MG63 (cell line): Measurements from ENCODE around the gene CLTCL1. TPM values are rescaled to one million over a fixed set of nuclear protein-coding genes. Genes with fewer than 3 reads are reported as not detected.
A peak's percentile ranks its signal among the peaks of the same experiment; 100 is the strongest.
"Not testable (repeated sequence)": the region's sequence is repeated elsewhere in the genome, so short reads cannot be mapped to it uniquely, and the experiment has no call there.

Experiments
- DNase-seq: peaks from one replicate; pipeline ENCODE4 v3.0.0-alpha.2; 2020
- H3K27me3 ChIP-seq: fragments of 250-450 bp; sonication (Bioruptor Pico); 2 replicates; pipeline ENCODE4 v1.5.1; 2020; ENCODE audit warnings: mild to moderate bottlenecking, moderate library complexity
- H3K36me3 ChIP-seq: fragments of 250-450 bp; sonication (Bioruptor Pico); 2 replicates; pipeline ENCODE4 v1.5.1; 2020; ENCODE audit warnings: mild to moderate bottlenecking, moderate library complexity
- H3K4me3 ChIP-seq: fragments of 250-450 bp; sonication (Bioruptor Pico); 2 replicates; pipeline ENCODE4 v1.5.1; 2020; ENCODE audit warnings: mild to moderate bottlenecking, moderate library complexity
- H3K9me3 ChIP-seq: fragments of 250-450 bp; sonication (Bioruptor Pico); 2 replicates; pipeline ENCODE4 v1.5.1; 2020; ENCODE audit warnings: mild to moderate bottlenecking, moderate library complexity
- total RNA-seq: library from RNA; depleted of rRNA; stranded (reverse); fragments of >200 nt; shearing (Covaris generic); gene quantifications from 2 replicates; pipeline ENCODE4 v1.2.3, GENCODE V29; 2014; ENCODE audit warnings: low replicate concordance

The CLTCL1 gene
- total RNA-seq, 1 experiment from 2014 or later: 1.5 TPM

DNA sequence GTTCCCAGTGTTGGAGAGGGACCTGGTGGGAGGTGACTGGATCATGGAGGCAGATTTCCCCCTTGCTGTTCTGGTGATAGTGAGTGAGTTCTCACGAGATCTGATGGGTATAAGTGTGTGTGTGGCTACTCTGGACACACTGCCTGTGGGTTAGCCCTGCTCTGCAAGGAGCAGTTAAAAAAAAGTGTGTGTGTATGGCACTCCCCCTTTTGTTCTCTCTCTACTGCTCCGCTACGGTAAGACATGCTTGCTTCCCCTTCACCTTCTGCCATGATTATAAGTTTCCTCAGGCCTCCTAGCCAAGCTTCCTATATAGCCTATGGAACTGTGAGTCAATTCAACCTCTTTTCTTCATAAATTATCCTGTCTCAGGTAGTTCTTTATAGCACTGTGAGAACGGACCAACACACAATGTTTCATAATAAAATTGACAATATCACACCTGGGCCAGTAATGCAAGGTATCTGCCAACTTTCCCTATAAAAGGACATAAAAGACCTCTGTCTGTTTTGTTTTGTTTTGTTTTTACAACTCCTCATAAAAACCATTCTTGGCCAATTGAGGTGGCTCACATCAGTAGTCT, 20.2 kb downstream of the CLTCL1 start:
- DNase-seq: no peak
- H3K27me3 ChIP-seq: no peaks in the 10 kb centered on the region
- H3K9me3 ChIP-seq: peaks cover 4% of the 10 kb centered on the region
- no peak overlapping the region for H3K4me3 ChIP-seq
- H3K36me3 ChIP-seq: no peaks in the 10 kb centered on the region

DNA sequence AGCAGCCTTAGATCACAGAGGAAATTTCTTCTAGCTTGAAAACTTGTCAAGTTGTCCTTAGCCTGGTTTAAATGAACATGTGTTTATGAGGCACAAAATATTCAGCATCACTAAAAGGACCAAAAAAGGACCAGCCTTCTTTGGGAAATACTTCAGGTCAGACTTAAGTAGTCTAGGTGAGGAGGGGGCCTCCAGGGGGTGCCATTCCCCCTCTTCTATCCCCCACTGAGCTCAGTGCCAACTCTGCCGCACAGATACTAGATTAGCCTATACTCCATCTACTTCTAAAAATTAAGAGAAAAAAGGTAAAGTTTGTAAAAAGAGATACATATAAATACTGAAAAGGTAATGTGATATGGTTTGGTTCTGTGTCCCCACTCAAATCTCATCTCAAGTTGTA, 20.6 kb downstream of the CLTCL1 start:
- H3K4me3 ChIP-seq: no peak overlapping the region
- H3K27me3 ChIP-seq: no peaks in the 10 kb centered on the region
- H3K36me3 ChIP-seq: no peaks in the 10 kb centered on the region
- peaks cover 8% of the 10 kb centered on the region for H3K9me3 ChIP-seq
- DNase-seq: no peak

DNA sequence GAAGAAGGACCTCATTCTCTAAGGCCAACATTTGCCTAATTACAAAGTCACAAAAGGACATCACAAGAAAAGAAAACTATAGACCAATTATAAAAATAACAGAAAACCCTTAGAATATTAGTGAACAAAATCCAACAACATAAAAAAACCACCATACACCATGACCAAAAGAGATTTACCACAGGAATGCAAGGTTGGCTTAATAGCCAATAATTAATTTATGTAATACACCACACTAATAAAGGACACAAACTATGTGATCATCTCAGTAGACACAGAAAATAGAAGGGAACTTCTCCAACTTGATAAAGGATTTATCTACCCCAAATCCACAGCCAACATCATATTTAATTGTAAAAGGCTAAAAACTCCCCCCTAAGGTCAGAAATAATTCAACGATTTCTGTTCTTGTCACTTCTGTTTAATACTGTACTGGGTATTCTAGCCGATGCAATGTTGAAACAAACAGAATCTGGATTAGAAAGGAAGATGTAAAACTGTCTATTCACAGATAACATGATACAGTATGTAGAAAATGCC, 24.9 kb downstream of the CLTCL1 start:
- Histone ChIP-seq H3K27me3 (no peaks in the 10 kb centered on the region), H3K36me3 (no peaks in the 10 kb centered on the region), H3K4me3 (no peak overlapping the region), H3K9me3 (peaks cover 8% of the 10 kb centered on the region)
- no peak for DNase-seq

DNA sequence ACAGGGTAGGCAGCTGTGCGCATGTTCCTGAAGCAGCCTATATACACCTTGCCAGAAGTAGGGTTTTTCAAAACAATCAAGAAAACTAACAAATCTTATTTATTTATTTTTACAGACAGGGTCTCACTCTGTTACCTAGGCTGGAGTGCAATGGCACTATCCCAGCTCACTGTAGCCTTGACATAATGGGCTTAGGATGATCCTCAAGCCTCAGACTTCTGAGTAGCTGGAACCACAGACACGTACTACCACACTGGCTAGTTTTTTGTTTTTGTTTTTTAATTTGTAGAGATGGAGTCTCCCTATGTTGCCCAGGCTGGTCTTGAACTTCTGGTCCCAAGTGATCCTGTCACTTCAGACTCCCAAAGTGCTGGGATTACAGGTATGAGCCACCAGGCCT, 25.7 kb downstream of the CLTCL1 start:
- Histone ChIP-seq H3K36me3 (no peaks in the 10 kb centered on the region), H3K27me3 (no peaks in the 10 kb centered on the region), H3K9me3 (peaks cover 8% of the 10 kb centered on the region), H3K4me3 (no peak overlapping the region)
- DNase-seq: no peak

DNA sequence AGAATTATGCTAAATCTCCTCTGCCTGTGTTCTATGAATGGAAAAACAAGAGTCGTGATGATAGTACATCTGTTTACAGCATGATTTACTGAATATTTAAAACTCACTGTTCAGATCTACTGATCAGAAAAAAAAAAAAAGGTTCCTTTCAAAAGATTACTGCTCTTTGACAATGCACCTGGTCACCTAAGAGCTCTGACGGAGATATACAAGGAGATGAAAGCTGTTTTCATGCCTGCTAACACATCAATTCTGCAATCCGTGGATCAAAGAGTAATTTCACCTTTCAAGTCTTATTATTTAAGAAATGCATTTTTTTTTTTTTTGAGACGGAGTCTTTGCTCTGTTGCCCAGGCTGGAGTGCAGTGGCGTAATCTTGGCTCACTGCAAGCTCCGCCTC, 30.7 kb downstream of the CLTCL1 start:
- DNase-seq: no peak
- Histone ChIP-seq H3K9me3 (no peaks in the 10 kb centered on the region), H3K4me3 (no peak overlapping the region), H3K27me3 (no peaks in the 10 kb centered on the region), H3K36me3 (no peaks in the 10 kb centered on the region)

DNA sequence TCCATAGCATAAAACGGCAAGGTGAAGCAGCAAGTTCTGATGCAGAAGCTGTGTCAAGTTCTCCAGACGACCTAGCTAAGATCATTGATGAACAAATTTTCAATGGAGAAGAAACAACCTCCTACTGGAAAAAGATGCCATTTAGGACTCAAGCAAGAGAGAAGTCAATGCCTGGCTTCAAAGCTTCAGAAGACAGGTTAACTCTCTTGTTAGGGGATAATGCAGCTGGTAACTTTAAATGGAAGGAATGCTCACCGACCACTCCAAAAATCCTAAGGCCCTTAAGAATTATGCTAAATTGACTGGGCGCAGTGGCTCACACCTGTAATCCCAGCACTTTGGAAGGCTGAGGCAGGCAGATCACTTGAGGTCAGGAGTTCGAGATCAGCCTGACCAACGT, 31.3 kb downstream of the CLTCL1 start:
- no peaks in the 10 kb centered on the region for H3K9me3 ChIP-seq
- no peaks in the 10 kb centered on the region for H3K27me3 ChIP-seq
- peak overlapping the region; percentile 22 for H3K4me3 ChIP-seq
- H3K36me3 ChIP-seq: no peaks in the 10 kb centered on the region
- no peak for DNase-seq

DNA sequence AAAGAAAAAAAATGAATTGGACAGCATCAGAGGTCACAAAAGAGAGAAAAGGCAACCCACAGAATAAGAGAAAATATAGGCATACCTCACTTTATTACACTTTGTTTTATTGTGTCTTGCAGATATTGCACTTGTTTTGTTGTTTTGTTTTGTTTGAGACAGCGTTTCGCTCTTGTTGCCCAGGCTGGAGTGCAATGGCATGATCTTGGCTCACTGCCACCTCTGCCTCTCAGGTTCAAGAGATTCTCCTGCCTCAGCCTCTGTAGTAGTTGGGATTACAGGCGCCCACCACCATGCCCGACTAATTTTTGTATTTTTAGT, 32.6 kb downstream of the CLTCL1 start:
- H3K9me3 ChIP-seq, H3K27me3 ChIP-seq, H3K36me3 ChIP-seq, H3K4me3 ChIP-seq, DNase-seq: not testable (repeated sequence)

DNA sequence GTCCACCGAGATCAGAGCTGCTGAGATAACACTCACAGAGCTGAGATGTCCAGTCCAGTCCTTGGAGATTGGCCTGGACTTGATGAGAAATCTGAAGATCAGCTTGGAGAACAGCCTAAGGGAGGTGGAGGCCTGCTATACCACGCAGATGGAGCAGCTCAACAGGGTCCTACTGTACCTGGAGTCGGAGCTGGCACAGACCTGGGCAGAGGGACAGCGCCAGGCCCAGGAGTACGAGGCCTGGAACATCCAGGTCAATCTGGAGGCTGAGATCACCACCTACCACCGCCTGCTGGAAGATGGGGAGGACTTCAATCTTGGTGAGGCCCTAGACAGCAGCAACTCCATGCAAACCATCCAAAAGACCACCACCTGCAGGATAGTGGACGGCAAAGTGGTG, 33.1 kb downstream of the CLTCL1 start:
- H3K36me3 ChIP-seq: no peaks in the 10 kb centered on the region
- H3K4me3 ChIP-seq: no peak overlapping the region

DNA sequence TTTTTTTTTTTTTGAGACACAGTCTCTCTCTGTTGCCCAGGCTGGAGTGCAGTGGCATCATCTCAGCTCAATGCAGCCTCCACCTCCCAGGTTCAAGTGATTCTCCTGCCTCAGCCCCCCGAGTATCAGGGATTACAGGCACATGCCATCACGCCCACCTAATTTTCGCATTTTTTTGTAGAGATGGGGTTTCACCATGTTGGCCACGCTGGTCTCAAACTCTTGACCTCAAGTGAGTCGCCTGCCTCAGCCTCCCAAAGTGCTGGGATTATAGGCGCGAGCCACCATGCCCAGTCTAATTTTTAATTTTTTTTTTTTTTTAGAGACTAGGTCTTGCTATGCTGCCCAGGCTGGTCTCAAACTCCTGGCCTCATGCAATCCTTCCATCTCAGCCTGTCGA, 35.2 kb downstream of the CLTCL1 start:
- not testable (repeated sequence) for H3K4me3 ChIP-seq, H3K9me3 ChIP-seq, H3K36me3 ChIP-seq, DNase-seq, H3K27me3 ChIP-seq

More for the DNA sequence above, 33.1 kb downstream of the CLTCL1 start:
- Histone ChIP-seq H3K27me3 (no peaks in the 10 kb centered on the region), H3K9me3 (no peaks in the 10 kb centered on the region)
- DNase-seq: no peak

DNA sequence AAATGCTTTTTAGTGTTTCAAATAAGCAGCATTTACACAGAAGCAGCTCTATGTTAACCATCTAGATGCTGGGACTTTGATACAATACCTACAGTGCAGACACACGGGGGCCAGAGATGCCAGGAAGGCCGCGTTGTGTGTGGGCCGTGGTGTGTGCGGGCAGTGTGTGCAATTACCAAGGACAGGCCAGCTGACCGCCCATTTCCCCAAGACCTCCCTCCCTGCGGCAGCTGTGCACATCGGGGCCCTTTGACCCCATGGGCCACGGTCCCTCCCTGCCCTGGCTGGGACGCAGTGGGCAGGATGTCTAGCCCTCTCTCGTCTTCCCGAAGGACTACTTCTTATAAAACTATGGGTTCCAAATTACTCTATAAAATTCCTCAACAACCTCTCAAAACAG, 38.4 kb downstream of the CLTCL1 start:
- Histone ChIP-seq H3K4me3 (no peak overlapping the region), H3K9me3 (no peaks in the 10 kb centered on the region), H3K36me3 (no peaks in the 10 kb centered on the region), H3K27me3 (no peaks in the 10 kb centered on the region)
- DNase-seq: no peak

DNA sequence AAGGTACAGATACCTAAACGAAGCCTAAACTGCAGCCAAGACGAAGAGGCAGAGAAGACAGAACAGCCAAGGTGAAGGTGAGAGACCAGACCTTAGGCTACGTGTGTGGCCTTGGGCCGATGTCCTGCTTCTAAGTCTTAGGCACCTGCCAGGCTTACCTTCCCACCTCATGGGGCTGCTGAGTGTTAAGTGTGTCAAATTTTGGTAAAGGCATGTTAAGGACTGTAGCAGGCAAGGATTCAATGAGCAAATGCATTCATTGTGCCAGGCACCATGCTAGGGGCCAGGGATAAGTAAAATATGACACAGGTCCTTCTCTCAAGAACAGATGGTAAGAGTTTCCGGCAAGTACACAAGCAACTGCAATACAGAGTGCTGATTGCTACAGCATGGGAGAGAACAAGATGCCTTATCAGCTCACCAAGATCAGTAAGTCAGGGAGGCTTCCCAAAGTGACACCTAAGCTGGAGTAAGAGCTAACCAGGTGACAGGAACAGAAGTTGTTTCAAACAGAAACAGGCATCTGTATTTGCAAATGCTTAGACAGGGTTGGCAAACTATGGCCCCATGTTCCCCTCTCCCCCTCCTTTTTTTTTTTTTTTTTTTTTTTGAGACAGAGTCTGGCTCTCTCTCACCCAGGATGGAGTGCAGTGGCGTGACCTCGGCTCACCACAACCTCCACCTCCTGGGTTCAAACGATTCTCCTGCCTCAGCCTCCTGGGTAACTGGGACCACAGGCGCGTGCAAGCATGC, 46.7 kb downstream of the CLTCL1 start:
- Histone ChIP-seq H3K9me3 (no peaks in the 10 kb centered on the region), H3K36me3 (no peaks in the 10 kb centered on the region), H3K4me3 (no peak overlapping the region), H3K27me3 (no peaks in the 10 kb centered on the region)
- DNase-seq: no peak

DNA sequence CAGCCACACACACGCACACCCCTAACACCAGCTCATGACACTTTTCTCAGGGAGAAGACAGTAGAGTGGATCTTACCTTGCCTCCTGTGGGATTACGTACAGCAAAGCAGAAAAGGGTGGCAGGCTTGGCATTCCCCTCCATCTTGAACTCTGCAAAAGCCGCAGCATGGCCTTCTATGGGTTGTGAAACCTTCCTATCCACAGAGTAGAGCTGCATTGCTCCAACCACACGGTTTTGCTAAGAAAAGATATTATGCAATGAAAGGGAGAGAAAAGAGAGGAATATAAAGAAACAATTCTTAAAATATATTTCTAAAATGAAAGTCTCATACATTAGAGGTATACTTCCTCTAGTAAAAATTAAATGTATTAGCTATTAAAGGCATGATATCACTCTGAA, 48.8 kb downstream of the CLTCL1 start:
- Histone ChIP-seq H3K36me3 (no peaks in the 10 kb centered on the region), H3K4me3 (no peak overlapping the region), H3K27me3 (no peaks in the 10 kb centered on the region), H3K9me3 (no peaks in the 10 kb centered on the region)
- DNase-seq: no peak

DNA sequence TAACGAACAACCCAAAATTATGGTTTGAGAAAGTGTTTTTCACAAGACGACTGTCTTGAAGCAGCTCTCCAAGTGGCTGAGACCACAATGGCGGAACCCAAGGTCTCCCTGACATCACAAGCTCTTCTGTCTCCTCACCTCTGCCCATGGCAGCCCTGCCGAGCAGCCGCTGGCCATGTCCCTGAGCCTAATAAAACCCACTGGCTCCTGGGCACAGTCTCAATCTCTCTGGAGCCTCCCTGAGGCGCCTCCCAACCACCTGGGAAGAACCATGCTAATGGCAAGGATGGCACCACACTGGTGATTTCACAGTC, 50.0 kb downstream of the CLTCL1 start:
- no peak for DNase-seq
- H3K36me3 ChIP-seq: no peaks in the 10 kb centered on the region
- H3K4me3 ChIP-seq: no peak overlapping the region
- H3K27me3 ChIP-seq: no peaks in the 10 kb centered on the region
- no peaks in the 10 kb centered on the region for H3K9me3 ChIP-seq

DNA sequence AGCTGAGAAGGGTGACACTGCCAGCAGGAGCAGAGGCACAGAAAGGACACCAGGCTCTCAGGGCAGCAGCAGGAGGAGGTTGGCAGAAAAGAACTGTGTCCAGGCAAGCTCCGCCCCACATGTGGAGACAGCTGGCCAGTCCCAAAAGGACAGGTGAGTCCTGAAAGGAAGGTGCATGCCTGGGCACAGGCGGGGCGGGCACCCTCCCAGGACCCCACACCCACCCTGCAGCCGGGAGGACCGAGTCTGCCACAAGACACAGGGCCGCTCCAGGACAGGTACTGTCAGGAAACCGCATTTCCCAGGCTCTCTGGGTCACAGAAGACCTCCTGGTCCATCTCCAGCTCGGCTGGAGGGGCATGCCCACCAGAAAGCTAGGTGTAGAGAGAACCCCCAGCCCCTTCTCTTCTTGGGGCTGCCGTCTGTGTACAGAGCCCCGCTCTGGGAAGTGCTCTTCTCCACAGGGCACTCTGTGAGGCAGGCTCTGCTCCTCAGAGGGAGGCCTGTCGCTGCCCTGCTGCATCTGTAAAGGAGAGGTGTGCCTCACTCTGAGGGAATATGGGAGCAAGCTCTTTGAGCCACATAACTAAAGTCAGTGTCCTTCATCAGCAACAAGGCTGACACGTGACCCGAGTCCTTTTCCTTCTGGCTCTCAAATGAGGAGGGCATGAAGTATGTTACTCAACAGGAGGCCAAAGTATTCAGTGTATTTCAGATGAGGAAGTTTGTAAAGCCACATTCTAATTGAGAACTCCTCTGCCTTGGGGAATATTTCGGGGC, 50.5 kb downstream of the CLTCL1 start:
- no peak for DNase-seq
- Histone ChIP-seq H3K4me3 (no peak overlapping the region), H3K36me3 (no peaks in the 10 kb centered on the region), H3K9me3 (no peaks in the 10 kb centered on the region), H3K27me3 (no peaks in the 10 kb centered on the region)

DNA sequence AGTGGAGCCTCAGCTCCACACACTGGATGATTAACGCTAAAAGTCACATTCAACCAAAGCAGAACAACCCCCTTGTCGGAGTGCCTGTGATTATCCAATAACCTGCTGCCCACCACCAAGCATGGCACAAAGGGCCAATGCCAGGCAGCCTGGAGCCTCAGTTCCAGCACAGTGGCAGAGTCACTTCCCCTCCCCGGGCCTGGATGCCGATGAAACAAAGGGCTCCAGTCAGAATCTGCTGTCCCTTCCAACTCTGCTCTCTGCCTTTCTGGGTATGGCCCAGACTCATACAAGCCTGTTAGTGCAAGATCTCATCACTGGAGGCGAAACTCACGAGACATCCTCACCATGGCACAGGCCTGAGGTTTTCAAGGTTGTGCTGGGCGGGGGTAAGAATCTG, 52.1 kb downstream of the CLTCL1 start:
- H3K27me3 ChIP-seq: no peaks in the 10 kb centered on the region
- no peak for DNase-seq
- no peak overlapping the region for H3K4me3 ChIP-seq
- no peaks in the 10 kb centered on the region for H3K9me3 ChIP-seq
- H3K36me3 ChIP-seq: no peaks in the 10 kb centered on the region

DNA sequence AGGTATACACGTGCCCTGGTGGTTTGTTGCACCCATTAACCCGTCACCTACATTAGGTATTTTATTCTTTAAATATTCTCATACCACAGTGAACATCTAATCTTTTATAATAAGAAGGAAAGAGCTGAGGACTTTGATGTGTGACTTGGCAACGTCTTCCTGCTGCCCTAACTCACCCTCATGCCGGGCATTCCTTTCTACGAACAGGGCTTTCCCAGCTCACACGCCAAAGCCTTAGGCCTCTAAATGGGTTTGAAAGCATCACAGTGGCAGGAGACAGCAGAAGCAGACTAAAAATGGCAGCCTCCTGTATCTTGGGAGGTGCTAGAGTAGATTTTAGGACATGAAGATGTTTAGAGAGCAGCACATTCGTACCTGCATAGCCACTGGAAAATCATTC, 52.6 kb downstream of the CLTCL1 start:
- no peaks in the 10 kb centered on the region for H3K9me3 ChIP-seq
- no peaks in the 10 kb centered on the region for H3K36me3 ChIP-seq
- DNase-seq: no peak
- H3K4me3 ChIP-seq: no peak overlapping the region
- no peaks in the 10 kb centered on the region for H3K27me3 ChIP-seq

DNA sequence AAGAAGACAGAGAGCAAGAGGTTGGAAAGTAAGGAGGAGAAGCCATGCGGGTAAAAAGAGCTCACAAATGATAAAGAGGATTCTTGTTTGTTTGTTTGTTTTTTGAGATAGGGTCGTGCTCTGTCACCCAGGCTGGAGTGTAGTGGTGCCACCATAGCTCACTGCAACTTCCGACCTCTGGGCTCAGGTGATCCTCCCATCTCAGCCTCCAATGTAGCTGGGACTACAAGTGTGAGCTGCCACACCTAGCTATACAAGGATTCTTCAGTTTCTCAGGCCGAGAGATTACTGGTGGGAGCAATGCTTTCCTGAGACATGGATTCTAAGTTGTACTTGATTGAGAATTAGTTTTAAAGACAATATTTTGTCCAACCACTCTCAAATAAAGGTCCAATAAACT, 55.6 kb downstream of the CLTCL1 start:
- DNase-seq: no peak
- no peaks in the 10 kb centered on the region for H3K36me3 ChIP-seq
- no peaks in the 10 kb centered on the region for H3K9me3 ChIP-seq
- no peaks in the 10 kb centered on the region for H3K27me3 ChIP-seq
- H3K4me3 ChIP-seq: no peak overlapping the region
